ENCODE measurements around the gene MYO3A. TPM values are rescaled to one million over a fixed set of nuclear protein-coding genes. Genes with fewer than 3 reads are reported as not detected.
A peak's percentile ranks its signal among the peaks of the same experiment; 100 is the strongest.

MYO3A gene
- total RNA-seq, 1 donor from 2014 or later, result 1.1 TPM

- ATAC-seq (ENCODE audit: low read depth), result no peak
- H3K36me3 Mint-ChIP-seq (ENCODE audit: low read depth), result no peaks in the 10 kb centered on the region
- peaks cover 3% of the 10 kb centered on the region for H3K27me3 Mint-ChIP-seq
- no peak for DNase-seq
- TF ChIP-seq CTCF (IDR thresholded peaks at IDR 0.05), result no peak
- H3K27ac Mint-ChIP-seq, result no peak overlapping the region
- H3K9me3 Mint-ChIP-seq, result peaks cover 3% of the 10 kb centered on the region
- H3K4me1 Mint-ChIP-seq, result no peaks in the 10 kb centered on the region
- ChIA-PET CTCF (no interaction called here), POLR2A (no interaction called here)
- intact Hi-C loops (cut with micrococcal nuclease), result no loop called here
- no peak overlapping the region for H3K4me3 Mint-ChIP-seq
Measured at GRCh38 chr10:25914776-25915175, 19.3 kb upstream of the MYO3A start.

DNA sequence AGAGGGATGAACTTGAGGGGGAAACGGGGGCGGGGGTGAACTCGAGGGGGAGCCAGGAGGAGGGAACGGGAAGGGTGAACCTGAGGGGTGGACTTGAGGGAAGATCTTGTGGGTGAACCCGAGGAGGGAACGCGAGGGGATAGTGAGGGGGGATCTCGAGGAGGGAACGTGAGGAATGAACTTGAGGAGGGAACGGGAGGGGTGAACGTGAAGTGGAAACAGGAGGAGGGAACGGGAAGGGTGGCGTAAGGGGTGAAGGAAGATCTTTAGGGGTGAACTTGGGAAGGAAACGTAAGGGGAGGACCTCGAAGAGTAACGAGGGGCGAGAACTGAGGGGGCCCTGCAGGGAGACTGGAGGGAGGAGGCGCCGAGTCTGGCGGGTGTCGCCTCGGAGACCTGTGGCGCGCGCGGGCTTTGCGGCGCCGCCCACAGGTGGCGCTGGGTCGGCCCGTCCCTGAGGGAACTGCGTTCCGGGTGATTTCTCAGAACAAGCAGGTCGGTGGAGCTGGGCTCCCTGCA lies 651 bp downstream of the MYO3A start:
- Mint-ChIP-seq H3K27me3 (peaks cover 26% of the 10 kb centered on the region), H3K4me3 (peak overlapping the region; percentile 83), H3K4me1 (peaks cover 10% of the 10 kb centered on the region), H3K27ac (no peak overlapping the region), H3K9me3 (no peaks in the 10 kb centered on the region), H3K36me3 (ENCODE audit: low read depth) (no peaks in the 10 kb centered on the region)
- ATAC-seq (ENCODE audit: low read depth) (peak; percentile 85), DNase-seq (peak; percentile 26)
- intact Hi-C loops (cut with micrococcal nuclease), result loop anchor here (1.0 kb wide), 2 partner anchors 28 to 59 kb away; no protein-coding TSS in a partner anchor
- TF ChIP-seq CTCF (IDR thresholded peaks at IDR 0.05), result no peak
- POLR2A ChIA-PET, result interaction anchor here (0.7 kb wide), 1 partner anchor 64 kb away, joined by 6 read pairs; no protein-coding TSS in a partner anchor
- CTCF ChIA-PET, result interaction anchor here (0.6 to 1.6 kb wide), 2 partner anchors 33 to 59 kb away, joined by 3 to 9 read pairs; no protein-coding TSS in a partner anchor

GRCh38 chr10:25938405-25938804 lies 4.4 kb downstream of the MYO3A start:
- intact Hi-C loops (cut with micrococcal nuclease), result no loop called here
- H3K4me1 Mint-ChIP-seq, result peaks cover 10% of the 10 kb centered on the region
- H3K4me3 Mint-ChIP-seq, result no peak overlapping the region
- no peak overlapping the region for H3K27ac Mint-ChIP-seq
- no peak for DNase-seq
- no peak for ATAC-seq (ENCODE audit: low read depth)
- H3K36me3 Mint-ChIP-seq (ENCODE audit: low read depth), result no peaks in the 10 kb centered on the region
- POLR2A ChIA-PET, result no interaction called here
- no peak for TF ChIP-seq CTCF (IDR thresholded peaks at IDR 0.05)
- no peaks in the 10 kb centered on the region for H3K9me3 Mint-ChIP-seq
- CTCF ChIA-PET, result no interaction called here
- peaks cover 23% of the 10 kb centered on the region for H3K27me3 Mint-ChIP-seq

GRCh38 chr10:25944771-25945170 lies 10.7 kb downstream of the MYO3A start:
- Mint-ChIP-seq H3K4me3 (no peak overlapping the region), H3K36me3 (ENCODE audit: low read depth) (peaks cover 2% of the 10 kb centered on the region), H3K27me3 (peaks cover 8% of the 10 kb centered on the region), H3K4me1 (no peaks in the 10 kb centered on the region), H3K27ac (no peak overlapping the region), H3K9me3 (peaks cover 8% of the 10 kb centered on the region)
- POLR2A ChIA-PET, result no interaction called here
- DNase-seq, result no peak
- CTCF ChIA-PET, result no interaction called here
- ATAC-seq (ENCODE audit: low read depth), result no peak
- TF ChIP-seq CTCF (IDR thresholded peaks at IDR 0.05), result no peak
- intact Hi-C loops (cut with micrococcal nuclease), result no loop called here

- TF ChIP-seq CTCF (IDR thresholded peaks at IDR 0.05), result no peak
- H3K27me3 Mint-ChIP-seq, result peaks cover 6% of the 10 kb centered on the region
- H3K36me3 Mint-ChIP-seq (ENCODE audit: low read depth), result no peaks in the 10 kb centered on the region
- intact Hi-C loops (cut with micrococcal nuclease), result no loop called here
- ChIA-PET POLR2A (no interaction called here), CTCF (no interaction called here)
- no peak for ATAC-seq (ENCODE audit: low read depth)
- no peaks in the 10 kb centered on the region for H3K4me1 Mint-ChIP-seq
- H3K9me3 Mint-ChIP-seq, result peaks cover 7% of the 10 kb centered on the region
- DNase-seq, result no peak
- H3K4me3 Mint-ChIP-seq, result no peak overlapping the region
- no peak overlapping the region for H3K27ac Mint-ChIP-seq
Measured at GRCh38 chr10:25952857-25953256, 18.8 kb downstream of the MYO3A start.

Measured in activated B cell treated with CpG ODN at 0.5 μM for 24 hours (primary cell).